PC-9 (cell line): ENCODE results near the gene NDUFAF4.

Source experiments
- CTCF ChIP-seq: fragments of 200-600 bp; sonication (generic); conservative IDR thresholded peaks from 2 replicates; pipeline ENCODE4 v1.6.1; 2017; ENCODE audit warnings: mixed run types, antibody characterized with exemption, mild to moderate bottlenecking, moderate library complexity
- EZH2 ChIP-seq: fragments of 200-600 bp; sonication (generic); IDR thresholded peaks from 2 replicates; pipeline ENCODE4 v1.8.0; 2017; ENCODE audit warnings: antibody characterized with exemption, low read depth

DNA sequence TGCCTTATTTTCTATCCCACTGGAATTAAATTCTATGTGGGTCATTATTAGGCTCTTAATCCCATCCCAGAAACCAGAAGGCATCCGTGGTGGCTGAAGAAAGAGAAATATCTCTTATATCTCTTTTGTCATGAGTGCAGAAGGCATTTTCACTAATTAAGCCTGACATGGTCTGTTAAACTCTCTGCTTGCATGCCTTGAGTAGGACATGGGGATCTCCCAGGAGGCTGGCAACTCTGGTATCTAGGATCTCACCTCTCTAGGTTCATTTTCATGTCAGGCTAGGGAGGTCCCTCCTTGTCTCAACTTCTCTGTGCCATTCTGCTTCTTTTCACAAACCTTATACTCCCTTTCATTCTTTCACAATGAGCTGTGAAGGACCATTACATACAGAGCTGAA, 35.1 kb downstream of the NDUFAF4 start:
- TF ChIP-seq EZH2 (no peak), CTCF (no peak)
